ENCODE results near the gene FXYD7.
"Not testable (repeated sequence)": the region's sequence is repeated elsewhere in the genome, so short reads cannot be mapped to it uniquely, and the experiment has no call there.

FXYD7 gene

DNA sequence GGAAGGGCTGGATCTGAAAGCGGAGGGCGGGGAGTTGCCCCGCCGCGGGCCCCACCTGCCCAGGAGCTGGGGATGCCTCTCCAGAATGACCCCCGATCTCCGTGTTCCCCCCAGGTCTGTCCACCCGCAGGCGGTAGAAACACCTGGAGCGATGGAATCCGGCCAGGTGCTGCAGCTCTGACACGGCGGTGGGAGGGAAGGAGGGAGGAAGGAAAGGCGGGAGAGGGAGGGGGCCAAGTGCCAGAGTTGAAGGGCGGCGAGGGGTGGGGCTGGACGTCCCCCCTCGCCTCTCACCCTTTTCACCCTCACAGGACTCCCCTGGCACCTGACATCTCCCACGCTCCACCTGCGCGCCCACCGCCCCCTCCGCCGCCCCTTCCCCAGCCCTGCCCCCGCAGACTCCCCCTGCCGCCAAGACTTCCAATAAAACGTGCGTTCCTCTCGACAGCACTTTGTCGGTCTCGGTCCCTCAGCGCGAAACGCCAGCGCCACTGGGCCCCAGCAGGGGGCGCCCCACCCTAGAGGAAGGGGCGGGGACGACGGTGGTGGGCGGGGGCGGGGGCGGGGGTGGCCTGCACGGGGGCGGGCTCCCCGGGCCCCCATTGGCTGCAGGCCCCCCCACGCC, 337 bp upstream of the FXYD7 start:
- peak; percentile 41 to 56 (median 46) for DNase-seq (ENCODE audit: low read depth in 2 of 3, low spot score in 1 of 3)

DNA sequence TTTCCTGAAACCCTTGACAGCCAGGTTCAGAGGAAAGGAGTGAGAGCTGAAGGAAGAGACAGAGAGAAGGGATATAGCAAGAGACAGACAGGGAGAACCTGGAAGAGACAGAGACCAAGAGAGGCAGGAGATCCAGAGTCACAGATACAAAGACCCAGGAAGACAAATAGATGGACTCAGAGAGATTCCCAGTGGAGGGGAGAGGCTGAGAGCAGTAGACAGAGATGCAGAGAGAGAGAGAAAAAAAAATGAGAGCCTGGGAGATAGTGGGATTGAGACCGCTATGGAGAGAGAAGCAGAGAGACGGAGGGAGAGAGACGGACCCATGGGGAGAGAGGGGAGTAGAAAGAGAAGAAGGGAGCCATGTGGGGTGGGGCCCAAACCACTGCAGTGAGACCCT, 763 bp downstream of the FXYD7 start:
- no peak for DNase-seq (ENCODE audit: low read depth in 2 of 3, low spot score in 1 of 3)

DNA sequence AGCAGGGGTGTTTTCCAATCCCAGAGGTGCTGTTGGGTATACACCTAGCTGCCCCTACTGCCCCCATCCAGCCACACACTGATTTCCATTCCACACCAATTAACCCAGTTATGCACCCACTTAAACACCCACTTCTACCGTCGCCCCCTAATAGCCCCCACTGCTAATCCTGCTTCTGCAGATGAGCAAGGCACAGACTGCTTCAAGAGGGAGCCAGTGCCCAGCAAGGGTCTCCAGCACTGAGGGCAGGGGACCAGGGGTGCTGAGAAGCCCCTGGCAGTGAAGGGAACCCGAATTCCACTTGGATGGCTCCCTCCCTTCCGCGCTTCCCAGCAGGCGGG, 1.2 kb downstream of the FXYD7 start:
- no peak for DNase-seq (ENCODE audit: low read depth in 2 of 3, low spot score in 1 of 3)

DNA sequence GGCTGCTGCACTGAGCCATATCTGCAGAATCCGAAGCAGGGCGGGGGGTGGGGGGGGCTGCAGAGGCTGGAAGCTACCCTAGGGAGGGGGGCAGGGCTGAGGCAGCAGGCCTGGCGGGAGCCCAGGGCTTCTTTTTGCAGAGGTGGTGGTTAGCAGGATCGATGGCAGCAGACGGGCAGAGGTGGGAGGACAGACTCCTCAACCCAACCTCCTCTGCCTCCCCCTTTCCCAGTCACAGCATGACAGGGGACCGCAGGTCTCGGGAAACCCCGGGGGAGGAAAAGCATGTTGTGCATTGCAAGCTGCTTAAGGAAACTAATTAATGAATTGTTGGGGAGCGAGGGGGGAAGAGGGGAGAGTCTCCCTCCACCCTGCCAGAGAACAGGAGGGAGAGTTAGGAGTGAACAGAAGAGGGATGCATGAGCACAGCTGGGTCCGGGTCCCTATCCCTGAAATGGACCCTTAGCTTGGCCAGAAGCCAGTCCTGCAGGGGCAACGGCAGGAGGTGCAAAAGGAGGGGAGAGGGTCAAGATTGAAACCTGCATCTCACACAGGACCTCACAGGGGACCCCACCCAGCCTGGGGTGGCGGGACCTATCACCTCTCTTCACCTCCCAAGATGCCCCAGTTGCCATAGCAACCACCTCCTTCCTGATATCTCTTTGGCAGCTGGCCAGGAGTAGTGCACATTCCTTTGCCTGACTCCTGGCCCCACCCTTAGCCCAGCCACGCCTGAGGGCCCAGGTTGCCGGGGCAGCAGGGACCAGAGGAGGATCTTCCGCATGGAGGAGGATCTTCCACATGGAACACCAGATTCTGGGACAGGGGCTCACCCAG, 1.8 kb downstream of the FXYD7 start:
- no peak for DNase-seq (ENCODE audit: low read depth in 2 of 3, low spot score in 1 of 3)

DNA sequence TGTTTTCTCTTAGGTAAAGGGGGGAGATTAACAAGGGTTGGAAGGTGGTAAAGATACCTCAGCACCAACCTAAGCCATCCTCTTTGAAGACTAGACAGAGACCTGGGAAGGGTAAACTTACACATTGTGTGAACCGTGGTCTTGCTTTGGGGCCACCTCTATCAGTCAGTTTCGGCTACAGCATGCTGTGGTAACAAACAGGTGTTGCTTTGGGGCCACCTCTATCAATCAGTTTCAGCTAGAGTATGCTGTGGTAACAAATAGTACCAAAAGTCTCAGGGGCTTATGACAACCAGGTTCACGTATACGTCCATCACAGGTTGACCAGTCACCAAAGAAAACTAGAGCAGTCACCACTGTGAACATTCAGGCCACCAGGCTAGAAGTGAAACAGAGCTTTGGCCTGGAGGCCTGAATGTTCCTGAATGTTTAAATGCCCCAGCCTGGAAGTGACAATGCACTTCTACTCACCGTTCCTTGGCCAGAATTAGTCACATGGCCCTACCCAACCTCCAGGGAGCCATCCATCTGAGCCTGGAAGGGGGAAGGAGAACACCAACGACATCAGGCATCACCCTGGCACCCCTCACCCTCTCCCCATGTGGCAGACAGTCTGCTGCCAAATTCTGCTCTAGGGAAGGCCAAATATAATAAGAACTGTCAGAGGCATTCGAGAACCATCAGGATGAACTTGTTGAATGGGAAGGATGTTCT, 3.8 kb downstream of the FXYD7 start:
- no peak for DNase-seq (ENCODE audit: low read depth in 2 of 3, low spot score in 1 of 3)

DNA sequence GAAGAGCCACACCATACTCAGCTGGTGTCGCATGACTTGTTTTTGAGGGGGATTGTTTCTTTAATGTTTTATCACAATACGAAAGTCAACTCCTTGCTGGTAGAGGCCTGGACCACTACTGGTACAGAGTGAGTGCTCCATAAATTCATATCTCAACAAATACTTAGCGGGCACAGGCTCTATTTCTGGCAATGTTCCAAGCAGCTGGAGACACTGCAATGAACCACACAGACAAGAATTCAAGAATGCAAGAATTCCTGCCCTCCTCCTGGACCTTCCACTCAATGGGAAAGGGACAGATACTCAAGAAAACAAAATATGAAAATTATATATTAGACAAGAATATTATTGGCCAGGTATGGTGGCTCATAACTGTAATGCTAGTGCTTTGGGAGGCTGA, 6.4 kb downstream of the FXYD7 start:
- no peak for DNase-seq (ENCODE audit: low read depth in 2 of 3, low spot score in 1 of 3)

DNA sequence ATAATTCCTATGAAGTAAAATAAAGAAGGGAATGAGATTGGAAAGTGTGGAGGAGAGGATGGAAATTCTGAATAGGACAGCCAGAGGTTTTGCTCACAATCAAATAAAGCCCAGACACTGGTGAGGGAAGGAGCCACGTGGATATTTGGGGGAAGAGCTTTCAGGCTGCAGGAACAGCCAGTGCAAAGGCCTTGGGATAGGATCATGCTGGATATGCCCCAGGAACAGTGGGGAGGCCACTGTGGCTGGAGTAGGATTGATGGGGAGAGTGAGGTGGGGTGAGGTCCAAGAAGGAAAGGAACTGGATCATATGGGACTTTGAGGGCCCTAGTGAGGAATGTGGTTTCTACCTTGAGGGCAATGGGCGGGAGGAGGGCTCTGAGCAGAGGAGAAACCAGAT, 7.4 kb downstream of the FXYD7 start:
- no peak for DNase-seq (ENCODE audit: low read depth in 2 of 3, low spot score in 1 of 3)

DNA sequence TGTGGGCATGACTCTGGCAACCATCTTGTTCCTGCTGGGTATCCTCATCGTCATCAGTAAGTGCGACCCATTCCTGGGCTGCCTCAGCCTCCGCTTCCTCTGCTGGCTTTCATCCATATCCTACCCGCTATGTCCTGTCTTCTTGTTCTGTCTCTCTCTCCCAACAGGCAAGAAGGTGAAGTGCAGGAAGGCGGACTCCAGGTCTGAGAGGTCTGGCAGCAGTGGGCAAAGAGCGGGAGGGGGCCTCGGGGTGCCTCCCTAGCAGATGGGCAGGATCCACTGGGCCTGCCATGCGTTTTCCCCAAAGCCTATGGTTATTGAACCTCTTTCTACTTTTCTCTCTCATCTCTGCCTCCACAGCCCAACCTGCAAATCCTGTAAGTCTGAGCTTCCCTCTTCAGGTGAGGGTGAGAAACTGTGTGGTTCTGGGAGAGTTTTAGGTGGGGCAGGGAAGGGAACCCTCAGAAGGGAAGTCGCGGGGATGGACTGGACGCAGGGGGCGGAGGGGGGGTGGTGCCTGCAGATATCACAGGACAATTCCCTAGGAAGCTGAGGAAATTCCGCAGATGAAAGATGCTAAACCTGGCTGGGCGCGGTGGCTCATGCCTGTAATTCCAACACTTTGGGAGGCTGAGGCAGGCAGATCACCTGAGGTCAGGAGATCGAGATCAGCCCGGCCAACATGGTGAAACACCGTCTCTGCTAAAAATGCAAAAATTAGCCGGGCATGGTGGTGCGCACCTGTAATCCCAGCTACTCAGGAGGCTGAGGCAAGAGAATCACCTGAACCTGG, 8.4 kb downstream of the FXYD7 start:
- DNase-seq (ENCODE audit: low read depth in 2 of 3, low spot score in 1 of 3) = no peak

DNA sequence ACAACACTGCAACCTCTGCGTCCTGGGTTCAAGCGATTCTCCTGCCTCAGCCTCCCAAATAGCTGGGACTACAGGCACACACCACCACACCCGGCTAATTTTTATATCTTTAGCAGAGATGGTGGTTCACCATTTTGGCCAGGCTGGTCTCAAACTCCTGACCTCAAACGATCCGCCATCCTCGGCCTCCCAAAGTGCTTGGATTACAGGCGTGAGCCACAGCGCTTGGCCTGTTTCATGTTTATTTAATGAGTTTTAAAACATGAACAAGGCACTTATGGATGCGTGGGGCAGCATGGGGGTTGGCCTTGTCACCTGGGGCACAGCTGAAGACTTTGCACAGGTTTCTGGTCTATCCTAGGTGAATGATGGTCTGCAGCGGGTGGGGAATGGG, 10.1 kb downstream of the FXYD7 start:
- DNase-seq (ENCODE audit: low read depth in 2 of 3, low spot score in 1 of 3) = not testable (repeated sequence)

DNA sequence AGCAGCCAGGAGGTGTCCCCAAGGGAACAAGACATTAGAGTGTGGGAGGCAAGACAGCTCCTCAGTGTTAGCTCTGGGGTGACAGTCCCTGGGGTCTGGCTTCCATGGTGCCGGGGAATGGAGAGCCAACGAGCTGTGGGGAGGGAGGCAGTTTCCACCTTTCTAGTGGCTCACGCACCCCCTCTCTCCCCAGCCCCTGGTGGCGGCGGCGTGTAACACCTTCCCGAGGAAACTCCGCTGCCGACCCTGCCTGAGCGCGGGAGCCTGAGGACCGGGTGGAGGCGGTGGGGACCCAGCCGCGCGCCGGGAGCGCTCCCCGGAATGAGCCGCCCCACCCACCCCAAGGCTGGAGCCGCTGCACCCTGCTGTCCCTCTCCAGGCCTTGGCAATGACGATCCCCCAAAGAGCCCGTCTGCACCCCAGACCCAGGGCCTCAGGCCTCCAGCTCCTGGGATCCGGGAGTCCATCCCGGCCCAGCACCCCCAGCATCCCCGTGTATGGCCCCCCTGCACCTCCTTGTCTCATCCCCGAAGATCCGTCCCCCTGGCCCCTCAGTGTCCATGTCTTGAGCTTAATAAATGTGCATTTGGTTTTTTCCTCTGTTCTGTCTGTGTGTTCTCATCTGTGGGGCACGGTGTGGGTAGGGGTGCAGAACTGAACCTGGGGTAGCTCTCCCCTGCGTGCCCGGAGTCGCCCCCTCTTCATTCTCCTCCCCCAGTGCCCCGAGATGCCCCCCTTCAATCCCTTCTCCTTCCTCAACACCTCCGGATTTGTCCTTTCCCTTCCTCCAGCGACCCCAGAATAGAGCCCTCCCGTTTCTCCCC, 10.9 kb downstream of the FXYD7 start:
- peak; percentile 69 to 77 (median 74) for DNase-seq (ENCODE audit: low read depth in 2 of 3, low spot score in 1 of 3)

DNA sequence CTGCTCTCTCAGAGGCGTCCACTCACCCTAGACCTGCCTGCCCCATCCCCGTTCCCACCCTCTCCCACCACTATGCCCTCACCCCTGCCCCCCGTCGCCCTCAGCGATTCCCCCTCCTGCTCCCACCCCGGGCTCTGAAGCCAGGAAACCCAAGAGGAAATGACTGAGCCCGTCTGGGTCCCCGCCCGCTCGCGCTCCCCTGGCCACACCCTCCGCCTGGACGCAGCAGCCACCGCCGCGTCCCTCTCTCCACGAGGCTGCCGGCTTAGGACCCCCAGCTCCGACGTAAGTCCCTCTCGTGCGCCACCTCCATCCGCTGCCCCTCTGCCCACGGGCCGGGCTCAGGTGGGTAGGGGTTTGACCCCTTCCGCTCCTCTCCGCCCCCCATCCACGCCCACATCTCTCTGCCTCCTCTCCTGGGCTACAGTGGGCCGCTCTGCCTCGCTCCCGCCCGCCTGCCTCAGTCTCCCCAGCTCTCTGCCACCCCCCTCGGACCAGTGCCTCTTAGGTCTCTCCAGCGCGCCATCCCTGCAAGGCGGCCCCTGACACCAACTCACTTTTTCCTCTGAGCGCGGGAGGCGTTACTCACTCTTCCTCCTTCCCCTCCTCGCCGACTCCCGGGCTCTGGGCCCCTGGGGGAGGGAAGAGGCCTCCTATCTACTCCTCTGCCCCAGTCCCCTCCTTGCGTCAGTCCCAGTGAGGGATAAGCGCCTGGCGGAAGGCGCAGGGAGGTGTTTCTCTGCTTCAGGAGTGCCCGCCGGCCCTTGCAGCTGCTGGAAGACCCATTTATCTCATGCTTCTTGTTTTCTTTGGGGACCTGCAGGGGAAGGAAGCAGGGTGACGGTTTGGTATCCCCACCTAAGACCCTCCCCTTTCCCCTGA, 11.7 kb downstream of the FXYD7 start, which contains the start of gene FXYD5:
Gene FXYD5, plus strand, starts transcription at position 211 of the 882 bp plus-strand sequence. CDS start 816 bp downstream, outside the sequence.
- DNase-seq (ENCODE audit: low read depth in 2 of 3, low spot score in 1 of 3) = peak; percentile 81 to 85 (median 82)

DNA sequence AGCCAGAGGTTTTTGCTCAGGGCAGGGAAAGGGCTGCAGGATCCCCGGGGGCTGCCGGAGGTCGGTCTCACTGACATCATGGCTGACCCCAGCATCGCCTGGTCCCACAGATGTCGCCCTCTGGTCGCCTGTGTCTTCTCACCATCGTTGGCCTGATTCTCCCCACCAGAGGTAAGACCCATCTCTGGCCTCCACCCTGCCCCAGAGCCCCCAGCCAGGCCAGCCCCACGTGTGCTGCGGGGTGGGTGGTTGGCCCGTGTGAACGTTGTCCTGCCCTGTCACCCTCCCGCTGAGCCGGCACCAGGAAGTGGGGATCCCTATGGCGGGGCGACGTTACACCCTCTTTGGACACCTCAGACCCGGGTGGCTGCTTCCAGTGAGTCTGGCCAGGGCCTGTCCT, 12.4 kb downstream of the FXYD7 start:
- no peak for DNase-seq (ENCODE audit: low read depth in 2 of 3, low spot score in 1 of 3)

DNA sequence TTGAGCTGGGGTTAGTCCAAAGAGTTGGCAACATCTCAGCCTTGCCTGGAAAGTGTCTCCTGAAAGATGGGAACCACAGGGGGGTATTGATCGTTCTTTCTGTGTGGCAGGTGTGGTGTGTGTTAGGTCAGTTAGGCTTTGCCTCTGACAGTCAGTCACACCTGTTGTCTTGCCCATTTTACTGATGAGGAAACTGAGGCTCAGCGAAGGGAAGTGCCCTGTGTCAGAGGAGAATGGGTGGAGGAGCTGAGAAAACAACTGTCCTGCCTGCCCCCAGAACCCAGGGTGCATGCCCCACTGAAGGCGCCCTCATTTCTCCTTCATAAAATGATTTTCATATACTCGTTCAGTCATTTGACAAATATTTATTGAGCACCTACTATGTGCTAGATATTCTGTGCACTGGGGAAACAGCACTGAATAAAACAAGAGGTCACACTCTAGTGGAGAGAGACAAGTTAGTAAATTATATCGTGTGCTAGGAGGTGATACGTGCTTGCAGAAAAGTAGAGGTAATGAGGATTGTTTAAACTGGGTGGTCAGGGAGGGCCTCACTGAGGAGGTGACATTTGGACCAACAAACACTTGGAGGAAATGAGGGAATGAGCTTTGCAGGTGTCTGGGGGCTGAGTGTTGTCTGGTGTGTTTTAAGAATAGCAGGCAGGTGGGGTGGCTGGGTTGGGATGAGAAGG, 13.1 kb downstream of the FXYD7 start:
- no peak for DNase-seq (ENCODE audit: low read depth in 2 of 3, low spot score in 1 of 3)

DNA sequence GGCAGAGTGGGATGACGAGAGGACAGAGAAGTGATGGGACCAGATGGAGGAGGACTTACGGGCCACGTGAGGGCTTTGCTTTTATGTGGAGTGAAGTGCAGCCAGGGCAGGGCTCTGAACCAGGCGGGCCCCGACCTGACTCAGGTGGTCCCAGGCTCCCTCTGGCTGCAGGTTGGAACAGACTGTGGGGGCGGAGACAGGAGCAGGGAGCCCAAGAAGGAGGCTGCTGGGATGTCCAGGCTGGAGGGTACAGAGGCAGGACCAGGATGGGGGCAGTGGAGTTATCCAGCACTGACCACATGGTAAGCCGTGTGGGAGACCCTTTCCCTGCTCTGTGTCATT, 13.6 kb downstream of the FXYD7 start:
- no peak for DNase-seq (ENCODE audit: low read depth in 2 of 3, low spot score in 1 of 3)

DNA sequence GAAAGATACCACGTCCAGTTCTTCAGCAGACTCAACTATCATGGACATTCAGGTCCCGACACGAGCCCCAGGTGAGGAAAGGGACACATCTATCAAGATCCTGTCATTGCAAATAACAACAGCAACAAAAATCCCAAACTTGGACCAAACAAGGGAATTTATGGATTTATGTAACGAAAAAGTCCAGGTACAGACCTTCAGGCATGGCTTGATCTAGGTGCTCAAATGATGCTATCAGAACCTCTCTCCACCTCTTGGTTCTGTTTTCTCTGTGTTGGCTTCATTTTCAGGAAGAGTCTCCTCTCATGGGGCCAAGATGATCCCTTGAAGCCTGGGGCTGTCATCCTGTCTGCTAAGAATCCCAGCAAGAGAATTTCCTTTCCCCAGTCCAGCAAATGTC, 14.4 kb downstream of the FXYD7 start:
- no peak for DNase-seq (ENCODE audit: low read depth in 2 of 3, low spot score in 1 of 3)

DNA sequence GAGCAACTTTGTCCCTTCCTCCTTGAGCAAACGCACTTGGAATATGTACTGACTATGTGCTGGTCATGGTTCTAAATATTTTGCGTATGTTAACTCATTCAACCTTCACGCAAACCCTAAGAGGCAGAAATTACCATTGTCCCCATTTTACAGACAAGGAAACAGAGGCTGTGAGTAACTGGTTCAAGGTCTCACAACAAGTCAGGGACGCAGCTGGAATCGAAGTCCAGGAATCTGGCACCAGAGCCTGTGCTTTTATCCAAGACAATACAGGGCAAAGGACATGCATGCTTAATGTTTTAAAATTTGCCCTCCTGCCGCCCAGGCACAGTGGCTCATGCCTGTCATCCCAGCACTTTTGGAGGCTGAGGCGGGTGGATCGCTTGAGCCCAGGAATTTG, 16.6 kb downstream of the FXYD7 start:
- no peak for DNase-seq (ENCODE audit: low read depth in 2 of 3, low spot score in 1 of 3)

DNA sequence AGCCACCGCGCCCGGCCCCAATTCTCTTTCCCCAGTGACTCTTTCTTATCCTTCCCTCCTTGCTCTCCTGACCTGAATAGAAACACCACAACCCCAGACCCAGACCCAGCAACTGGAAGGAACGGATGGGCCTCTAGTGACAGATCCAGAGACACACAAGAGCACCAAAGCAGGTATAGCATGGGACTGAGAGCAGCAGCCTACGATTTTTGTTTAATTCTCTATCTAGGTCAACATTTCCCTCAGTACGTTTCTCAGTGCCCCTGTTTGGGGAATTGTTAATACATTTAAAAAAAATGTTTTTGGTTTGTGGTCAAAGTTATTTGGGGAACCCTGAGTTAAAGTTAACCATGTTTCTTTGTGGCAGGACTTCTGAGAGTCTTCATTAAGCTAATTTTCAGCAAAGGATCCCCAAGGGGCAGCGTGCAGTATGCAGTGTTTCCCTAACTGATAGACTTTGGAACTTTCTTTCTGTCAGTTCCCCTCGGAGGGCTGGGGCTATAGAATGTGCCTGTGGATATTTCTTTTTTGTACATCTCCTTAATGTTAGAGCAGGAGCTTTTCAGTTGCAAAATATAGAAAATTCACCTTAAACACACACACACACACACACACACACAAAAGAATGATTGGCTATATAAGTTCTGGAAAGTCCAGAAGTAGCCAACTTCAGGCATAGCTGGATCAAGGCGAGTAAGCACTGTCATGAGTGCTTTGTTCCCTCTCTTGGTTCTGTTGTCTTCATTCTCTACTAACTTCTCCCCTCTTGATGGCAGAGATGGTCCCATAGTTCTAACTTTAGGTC, 17.8 kb downstream of the FXYD7 start:
- no peak for DNase-seq (ENCODE audit: low read depth in 2 of 3, low spot score in 1 of 3)

DNA sequence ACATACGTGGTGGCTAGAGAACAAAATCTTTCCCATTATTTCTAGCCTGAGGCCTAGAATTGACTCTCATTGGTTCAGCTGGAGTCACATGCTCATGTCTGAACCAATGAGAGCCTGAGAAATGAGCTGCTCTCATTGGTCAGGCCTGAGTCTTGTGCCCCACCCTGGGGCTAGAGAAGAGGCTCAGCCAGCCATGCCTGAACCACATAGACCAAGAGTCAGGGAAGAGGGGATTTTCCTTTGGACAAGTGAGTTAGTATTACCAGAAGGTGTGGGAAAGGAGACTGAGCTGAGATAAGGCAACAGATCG, 18.3 kb downstream of the FXYD7 start:
- DNase-seq (ENCODE audit: low read depth in 2 of 3, low spot score in 1 of 3) = no peak

Data from stimulated activated CD4-positive, alpha-beta T cell treated with anti-CD3 and anti-CD28 coated beads, Interleukin-12 subunit alpha, Interleukin-12 subunit beta, amount 100 ng/mL, for 48 hours (primary cell).